ENCODE data around the gene FGF14.

Gene FGF14

DNA sequence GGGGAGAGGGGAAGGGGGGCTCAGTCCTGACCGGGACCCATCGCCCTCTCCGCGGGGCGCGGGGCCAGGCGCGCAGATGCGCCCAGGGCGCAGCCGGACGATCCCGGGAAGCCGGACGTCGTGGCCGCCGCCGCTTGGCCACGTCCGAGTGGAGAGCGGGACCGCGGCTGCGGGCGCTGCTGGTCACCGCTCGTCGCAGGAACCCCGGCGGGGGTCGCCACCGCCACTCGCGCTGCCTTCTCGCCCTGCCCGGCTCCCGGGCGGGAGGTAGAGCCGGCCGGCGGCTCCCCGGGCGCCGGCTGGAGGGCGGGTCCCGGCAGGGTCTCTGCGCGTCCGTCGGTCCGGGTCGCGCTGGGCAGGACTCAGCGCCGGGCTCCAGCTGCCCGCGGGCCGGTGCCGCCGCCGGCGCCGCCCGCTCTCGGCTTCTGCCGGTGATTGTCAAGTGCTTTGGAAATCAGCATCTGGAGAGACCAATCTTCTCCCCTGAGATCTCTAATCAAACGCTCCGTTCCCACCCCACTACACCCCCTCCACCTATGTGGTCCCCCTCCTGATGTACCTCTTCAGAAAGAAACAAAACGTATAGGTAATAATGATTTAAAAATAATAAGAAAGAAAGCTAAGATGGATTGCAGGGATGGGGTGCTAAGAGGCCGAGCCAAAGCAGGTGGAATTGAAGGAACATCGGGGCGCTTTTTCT, 484.9 kb downstream of the FGF14 start:
- Histone ChIP-seq H3K27ac (ENCODE audit: low read length) (no peak overlapping the region), H3K4me1 (ENCODE audit: control insufficient read depth in 1 of 2, insufficient read depth in 2 of 2, low read length in 2 of 2) (peaks cover 0 to 23% of the 10 kb centered on the region in 2 donors), H3K9me3 (ENCODE audit: control insufficient read depth in 1 of 2, low read length in 2 of 2) (no peaks in the 10 kb centered on the region), H3K27me3 (ENCODE audit: low read depth, low read length) (peaks cover 20% of the 10 kb centered on the region), H3K36me3 (ENCODE audit: control insufficient read depth in 1 of 2, insufficient read depth in 2 of 2, low read length in 2 of 2) (no peaks in the 10 kb centered on the region), H3K4me3 (ENCODE audit: low read depth in 1 of 2, low read length in 2 of 2) (peak overlapping the region in 1 of 2 donors; percentile 65)

GRCh38 chr13:101916108-101916774, 485.6 kb downstream of the FGF14 start:
- H3K4me1 ChIP-seq (ENCODE audit: control insufficient read depth in 1 of 2, insufficient read depth in 2 of 2, low read length in 2 of 2) = peaks cover 0 to 23% of the 10 kb centered on the region in 2 donors
- no peak overlapping the region for H3K27ac ChIP-seq (ENCODE audit: low read length)
- H3K9me3 ChIP-seq (ENCODE audit: control insufficient read depth in 1 of 2, low read length in 2 of 2) = no peaks in the 10 kb centered on the region
- H3K4me3 ChIP-seq (ENCODE audit: low read depth in 1 of 2, low read length in 2 of 2) = peak overlapping the region in 1 of 2 donors; percentile 65
- H3K27me3 ChIP-seq (ENCODE audit: low read depth, low read length) = peaks cover 20% of the 10 kb centered on the region
- H3K36me3 ChIP-seq (ENCODE audit: control insufficient read depth in 1 of 2, insufficient read depth in 2 of 2, low read length in 2 of 2) = no peaks in the 10 kb centered on the region

- H3K36me3 ChIP-seq (ENCODE audit: control insufficient read depth in 1 of 2, insufficient read depth in 2 of 2, low read length in 2 of 2) = no peaks in the 10 kb centered on the region
- H3K4me1 ChIP-seq (ENCODE audit: control insufficient read depth in 1 of 2, insufficient read depth in 2 of 2, low read length in 2 of 2) = peaks cover 0 to 23% of the 10 kb centered on the region in 2 donors
- H3K4me3 ChIP-seq (ENCODE audit: low read depth in 1 of 2, low read length in 2 of 2) = peak overlapping the region in 1 of 2 donors; percentile 65
- H3K9me3 ChIP-seq (ENCODE audit: control insufficient read depth in 1 of 2, low read length in 2 of 2) = no peaks in the 10 kb centered on the region
- H3K27me3 ChIP-seq (ENCODE audit: low read depth, low read length) = peaks cover 20% of the 10 kb centered on the region
- no peak overlapping the region for H3K27ac ChIP-seq (ENCODE audit: low read length)
Measured at GRCh38 chr13:101915755-101916107, 486.1 kb downstream of the FGF14 start.

DNA sequence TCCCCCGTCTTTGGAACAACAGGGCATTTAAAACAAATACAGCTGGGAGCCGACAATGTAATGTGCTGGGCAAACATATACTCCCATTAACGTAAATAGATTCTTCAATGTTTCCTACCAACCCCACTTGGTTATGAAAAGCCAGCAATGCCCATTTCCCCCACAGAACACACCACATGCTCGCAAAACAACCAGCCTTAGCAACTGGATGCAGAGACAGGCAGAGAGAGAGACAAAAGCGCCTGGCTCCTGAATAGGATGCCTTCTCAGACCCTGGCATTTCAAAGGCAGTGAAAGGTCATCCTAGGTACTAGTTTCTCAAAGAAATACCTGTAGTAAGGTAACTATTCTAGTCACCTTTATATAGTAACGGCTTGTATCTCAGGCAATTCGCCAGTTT, 486.5 kb downstream of the FGF14 start:
- H3K4me1 ChIP-seq (ENCODE audit: control insufficient read depth in 1 of 2, insufficient read depth in 2 of 2, low read length in 2 of 2) = peaks cover 0 to 23% of the 10 kb centered on the region in 2 donors
- no peaks in the 10 kb centered on the region for H3K9me3 ChIP-seq (ENCODE audit: control insufficient read depth in 1 of 2, low read length in 2 of 2)
- H3K27me3 ChIP-seq (ENCODE audit: low read depth, low read length) = peaks cover 19% of the 10 kb centered on the region
- no peaks in the 10 kb centered on the region for H3K36me3 ChIP-seq (ENCODE audit: control insufficient read depth in 1 of 2, insufficient read depth in 2 of 2, low read length in 2 of 2)
- no peak overlapping the region for H3K27ac ChIP-seq (ENCODE audit: low read length)
- H3K4me3 ChIP-seq (ENCODE audit: low read depth in 1 of 2, low read length in 2 of 2) = no peak overlapping the region

- Histone ChIP-seq H3K4me1 (ENCODE audit: control insufficient read depth in 1 of 2, insufficient read depth in 2 of 2, low read length in 2 of 2) (peaks cover 0 to 10% of the 10 kb centered on the region in 2 donors), H3K9me3 (ENCODE audit: control insufficient read depth in 1 of 2, low read length in 2 of 2) (no peaks in the 10 kb centered on the region), H3K27me3 (ENCODE audit: low read depth, low read length) (peaks cover 7% of the 10 kb centered on the region), H3K4me3 (ENCODE audit: low read depth in 1 of 2, low read length in 2 of 2) (no peak overlapping the region), H3K36me3 (ENCODE audit: control insufficient read depth in 1 of 2, insufficient read depth in 2 of 2, low read length in 2 of 2) (no peaks in the 10 kb centered on the region), H3K27ac (ENCODE audit: low read length) (no peak overlapping the region)
Measured at GRCh38 chr13:101911752-101912151, 490.1 kb downstream of the FGF14 start.

DNA sequence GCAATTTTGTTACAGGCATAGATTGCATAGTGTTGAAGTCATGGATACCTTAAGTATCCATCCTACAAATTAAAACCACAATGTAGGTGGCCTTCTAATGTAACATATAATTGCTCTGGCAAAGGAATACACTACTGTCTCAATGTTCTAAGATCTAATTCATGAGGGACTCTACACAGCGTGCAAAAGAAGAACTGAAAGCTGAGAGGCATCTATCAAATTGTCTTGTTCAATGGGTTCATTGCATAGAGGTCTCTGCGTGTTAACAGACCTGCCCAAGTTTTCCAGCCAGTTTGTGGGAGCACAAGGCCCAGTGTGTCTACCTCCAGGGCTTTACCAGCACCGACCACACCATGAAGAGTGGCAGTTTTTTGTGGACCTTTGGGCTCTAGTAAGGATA, 498.0 kb downstream of the FGF14 start:
- no peak overlapping the region for H3K4me3 ChIP-seq (ENCODE audit: low read depth in 1 of 2, low read length in 2 of 2)
- no peaks in the 10 kb centered on the region for H3K36me3 ChIP-seq (ENCODE audit: control insufficient read depth in 1 of 2, insufficient read depth in 2 of 2, low read length in 2 of 2)
- no peaks in the 10 kb centered on the region for H3K4me1 ChIP-seq (ENCODE audit: control insufficient read depth in 1 of 2, insufficient read depth in 2 of 2, low read length in 2 of 2)
- H3K27ac ChIP-seq (ENCODE audit: low read length) = no peak overlapping the region
- H3K9me3 ChIP-seq (ENCODE audit: control insufficient read depth in 1 of 2, low read length in 2 of 2) = no peaks in the 10 kb centered on the region
- H3K27me3 ChIP-seq (ENCODE audit: low read depth, low read length) = no peaks in the 10 kb centered on the region

- no peaks in the 10 kb centered on the region for H3K36me3 ChIP-seq (ENCODE audit: control insufficient read depth in 1 of 2, insufficient read depth in 2 of 2, low read length in 2 of 2)
- no peak overlapping the region for H3K4me3 ChIP-seq (ENCODE audit: low read depth in 1 of 2, low read length in 2 of 2)
- no peaks in the 10 kb centered on the region for H3K4me1 ChIP-seq (ENCODE audit: control insufficient read depth in 1 of 2, insufficient read depth in 2 of 2, low read length in 2 of 2)
- no peak overlapping the region for H3K27ac ChIP-seq (ENCODE audit: low read length)
- H3K9me3 ChIP-seq (ENCODE audit: control insufficient read depth in 1 of 2, low read length in 2 of 2) = no peaks in the 10 kb centered on the region
- no peaks in the 10 kb centered on the region for H3K27me3 ChIP-seq (ENCODE audit: low read depth, low read length)
Measured at GRCh38 chr13:101898676-101899075, 503.2 kb downstream of the FGF14 start.

GRCh38 chr13:101896541-101896940, 505.3 kb downstream of the FGF14 start:
- Histone ChIP-seq H3K27ac (ENCODE audit: low read length) (no peak overlapping the region), H3K4me3 (ENCODE audit: low read depth in 1 of 2, low read length in 2 of 2) (no peak overlapping the region), H3K4me1 (ENCODE audit: control insufficient read depth in 1 of 2, insufficient read depth in 2 of 2, low read length in 2 of 2) (no peaks in the 10 kb centered on the region), H3K36me3 (ENCODE audit: control insufficient read depth in 1 of 2, insufficient read depth in 2 of 2, low read length in 2 of 2) (no peaks in the 10 kb centered on the region), H3K9me3 (ENCODE audit: control insufficient read depth in 1 of 2, low read length in 2 of 2) (no peaks in the 10 kb centered on the region), H3K27me3 (ENCODE audit: low read depth, low read length) (no peaks in the 10 kb centered on the region)

DNA sequence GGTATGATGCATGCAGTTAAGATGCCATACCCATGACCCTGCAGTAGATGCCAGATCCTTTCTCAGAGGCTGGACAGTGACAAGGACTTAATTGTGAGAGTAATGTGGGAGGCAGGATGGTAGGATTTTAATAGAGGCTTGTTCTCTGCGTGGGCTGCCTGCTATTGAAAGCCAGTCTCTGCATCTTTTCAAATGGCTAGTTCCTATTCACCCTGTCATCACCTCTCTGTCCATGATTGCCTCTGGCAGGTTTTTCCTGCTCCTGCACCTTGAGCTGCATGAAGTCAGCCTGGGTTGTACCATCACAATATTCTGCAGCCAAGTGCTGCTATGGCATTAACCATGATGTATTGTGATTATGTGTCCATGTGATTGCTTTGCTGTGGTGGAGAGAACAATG, 508.8 kb downstream of the FGF14 start:
- no peak overlapping the region for H3K4me3 ChIP-seq (ENCODE audit: low read depth in 1 of 2, low read length in 2 of 2)
- H3K27ac ChIP-seq (ENCODE audit: low read length) = no peak overlapping the region
- no peaks in the 10 kb centered on the region for H3K4me1 ChIP-seq (ENCODE audit: control insufficient read depth in 1 of 2, insufficient read depth in 2 of 2, low read length in 2 of 2)
- no peaks in the 10 kb centered on the region for H3K9me3 ChIP-seq (ENCODE audit: control insufficient read depth in 1 of 2, low read length in 2 of 2)
- H3K36me3 ChIP-seq (ENCODE audit: control insufficient read depth in 1 of 2, insufficient read depth in 2 of 2, low read length in 2 of 2) = no peaks in the 10 kb centered on the region
- H3K27me3 ChIP-seq (ENCODE audit: low read depth, low read length) = no peaks in the 10 kb centered on the region

GRCh38 chr13:101892296-101892695, 509.6 kb downstream of the FGF14 start:
- Histone ChIP-seq H3K27ac (ENCODE audit: low read length) (no peak overlapping the region), H3K9me3 (ENCODE audit: control insufficient read depth in 1 of 2, low read length in 2 of 2) (no peaks in the 10 kb centered on the region), H3K36me3 (ENCODE audit: control insufficient read depth in 1 of 2, insufficient read depth in 2 of 2, low read length in 2 of 2) (no peaks in the 10 kb centered on the region), H3K27me3 (ENCODE audit: low read depth, low read length) (no peaks in the 10 kb centered on the region), H3K4me1 (ENCODE audit: control insufficient read depth in 1 of 2, insufficient read depth in 2 of 2, low read length in 2 of 2) (no peaks in the 10 kb centered on the region), H3K4me3 (ENCODE audit: low read depth in 1 of 2, low read length in 2 of 2) (no peak overlapping the region)

DNA sequence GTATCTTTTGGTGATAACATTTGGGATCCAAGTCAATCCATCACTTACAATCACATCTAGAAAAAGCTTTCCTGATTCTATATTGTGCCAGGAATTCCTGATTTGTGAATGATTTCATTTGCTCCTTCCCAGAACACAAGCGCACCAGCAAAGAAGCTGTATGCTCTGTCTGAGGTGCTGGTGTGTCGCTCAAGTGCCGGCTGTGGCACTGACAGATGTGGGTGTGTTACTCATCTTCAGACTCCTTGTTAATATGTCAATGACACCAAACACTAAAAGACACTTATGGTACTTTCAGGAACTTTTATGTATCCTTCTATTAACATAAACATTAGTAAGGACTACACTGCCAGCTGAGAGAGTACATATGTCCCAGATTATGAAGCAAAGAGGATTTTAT, 520.3 kb downstream of the FGF14 start:
- no peaks in the 10 kb centered on the region for H3K36me3 ChIP-seq (ENCODE audit: control insufficient read depth in 1 of 2, insufficient read depth in 2 of 2, low read length in 2 of 2)
- no peaks in the 10 kb centered on the region for H3K4me1 ChIP-seq (ENCODE audit: control insufficient read depth in 1 of 2, insufficient read depth in 2 of 2, low read length in 2 of 2)
- no peaks in the 10 kb centered on the region for H3K27me3 ChIP-seq (ENCODE audit: low read depth, low read length)
- no peaks in the 10 kb centered on the region for H3K9me3 ChIP-seq (ENCODE audit: control insufficient read depth in 1 of 2, low read length in 2 of 2)
- H3K27ac ChIP-seq (ENCODE audit: low read length) = no peak overlapping the region
- H3K4me3 ChIP-seq (ENCODE audit: low read depth in 1 of 2, low read length in 2 of 2) = no peak overlapping the region

DNA sequence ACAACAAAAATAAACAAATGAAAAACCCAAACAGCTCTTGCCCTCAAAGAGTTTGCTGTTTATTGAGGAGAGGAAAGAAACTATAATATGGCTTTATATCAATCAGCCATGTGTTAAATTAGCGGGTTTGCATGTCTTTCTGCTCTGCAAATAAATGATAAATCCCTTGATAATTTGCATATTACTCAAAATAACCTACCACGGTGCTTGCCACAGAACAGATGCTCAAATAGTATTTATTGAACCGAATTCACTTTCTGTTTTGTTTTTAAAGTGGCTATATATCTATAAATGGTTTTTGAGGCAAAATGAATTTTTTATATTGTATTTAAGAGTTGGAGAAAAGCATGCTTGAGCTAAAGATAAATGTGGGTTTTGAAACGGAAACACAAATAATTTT, 521.3 kb downstream of the FGF14 start:
- H3K36me3 ChIP-seq (ENCODE audit: control insufficient read depth in 1 of 2, insufficient read depth in 2 of 2, low read length in 2 of 2) = no peaks in the 10 kb centered on the region
- no peaks in the 10 kb centered on the region for H3K4me1 ChIP-seq (ENCODE audit: control insufficient read depth in 1 of 2, insufficient read depth in 2 of 2, low read length in 2 of 2)
- H3K27me3 ChIP-seq (ENCODE audit: low read depth, low read length) = no peaks in the 10 kb centered on the region
- no peak overlapping the region for H3K27ac ChIP-seq (ENCODE audit: low read length)
- no peaks in the 10 kb centered on the region for H3K9me3 ChIP-seq (ENCODE audit: control insufficient read depth in 1 of 2, low read length in 2 of 2)
- no peak overlapping the region for H3K4me3 ChIP-seq (ENCODE audit: low read depth in 1 of 2, low read length in 2 of 2)

Data from muscle layer of duodenum (tissue), 2 donors.